ENCODE measurements around the gene AKAP5.

Gene AKAP5

GRCh38 chr14:64522591-64523355, 57.5 kb downstream of the AKAP5 start:
- Histone ChIP-seq H3K27ac (ENCODE audit: low read depth, low read length) (no peak overlapping the region), H2BK5ac (ENCODE audit: low read depth, low read length, poor library complexity) (no peak overlapping the region), H2BK120ac (ENCODE audit: insufficient read depth, low read length, poor library complexity) (no peak overlapping the region), H3K79me1 (ENCODE audit: low read length) (no peaks in the 10 kb centered on the region), H3K79me2 (ENCODE audit: control insufficient read depth, insufficient read depth, low read length, poor library complexity) (peaks cover 5% of the 10 kb centered on the region), H3K4me2 (ENCODE audit: low read length) (no peak overlapping the region), H3K27me3 (ENCODE audit: insufficient read depth, low read length) (no peaks in the 10 kb centered on the region), H3K14ac (ENCODE audit: low read length) (no peak overlapping the region), H3K9me3 (ENCODE audit: insufficient read depth, low read depth, low read length) (no peaks in the 10 kb centered on the region), H3K9ac (ENCODE audit: low read length) (no peak overlapping the region), H3K18ac (ENCODE audit: low read length) (no peak overlapping the region), H4K91ac (ENCODE audit: low read depth, low read length) (no peak overlapping the region), H2BK12ac (ENCODE audit: low read length) (no peak overlapping the region), H3K23ac (ENCODE audit: low read length) (no peak overlapping the region), H4K12ac (ENCODE audit: low read depth, low read length) (no peak overlapping the region), H2AK5ac (ENCODE audit: low read length) (no peak overlapping the region), H3K4me3 (ENCODE audit: low read depth, low read length) (no peak overlapping the region), H3K4ac (ENCODE audit: low read depth, low read length) (no peak overlapping the region), H4K8ac (ENCODE audit: low read depth, low read length) (no peak overlapping the region), H2AFZ (ENCODE audit: insufficient read depth, low read length, poor library complexity) (no peak overlapping the region), H3K4me1 (ENCODE audit: control insufficient read depth in 1 of 2, insufficient read depth in 2 of 2, low read length in 2 of 2) (no peaks in the 10 kb centered on the region), H3K36me3 (ENCODE audit: control insufficient read depth in 1 of 2, insufficient read depth in 2 of 2, low read length in 2 of 2) (peaks cover 13 to 20% of the 10 kb centered on the region in 2 experiments)
- DNase-seq = no peak
- no CpG with 5 or more reads among the region's 9 CpGs for WGBS (ENCODE audit: extremely low coverage, insufficient coverage, insufficient read length)

Data from trophoblast cell (in vitro differentiated cells and primary cell).